Esophagus muscularis mucosa (tissue), 3 donors: ENCODE data around the gene ACOXL.

ENCODE experiments used
- POLR2AphosphoS5 ChIP-seq, 2 donors: sonication (generic); formaldehyde crosslinking; IDR thresholded peaks; one replicate each; pipeline ENCODE4 v1.6.1; 2017; ENCODE audit warnings: antibody characterized with exemption in 2 of 2
- TF ChIP-seq, protein P1 (sequence below), 3 experiments: fragments of 200-600 bp in 2 of 3; fragments of 450-650 bp in 1 of 3; sonication (generic) in 2 of 3; IDR thresholded peaks; one replicate each; pipeline ENCODE4 v1.5.1; 2017 to 2019; ENCODE audit warnings: antibody characterized with exemption in 3 of 3, mild to moderate bottlenecking in 2 of 3, moderate library complexity in 1 of 3

DNA sequence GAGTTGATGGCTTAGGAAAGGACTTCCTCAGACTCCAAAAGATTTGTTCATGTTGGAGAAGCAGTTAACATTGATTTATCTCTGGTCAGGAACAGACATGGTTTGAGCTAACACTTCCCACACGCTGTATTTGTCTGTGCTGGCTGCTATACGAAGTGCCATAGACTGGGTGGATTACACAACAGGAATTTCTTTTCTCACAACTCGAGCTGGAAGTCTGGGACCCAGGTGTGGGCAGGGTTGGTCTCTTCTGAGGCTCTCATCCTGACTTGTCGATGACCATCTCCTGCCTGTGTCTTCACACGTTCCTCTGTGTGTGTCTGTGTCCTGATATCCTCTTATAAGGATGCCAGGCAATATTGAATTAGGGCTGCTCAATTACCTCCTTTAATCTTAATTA, 224.9 kb downstream of the ACOXL start:
- TF ChIP-seq POLR2AphosphoS5 (IDR thresholded peaks at IDR 0.05) = no peak
- TF ChIP-seq, protein P1, sequence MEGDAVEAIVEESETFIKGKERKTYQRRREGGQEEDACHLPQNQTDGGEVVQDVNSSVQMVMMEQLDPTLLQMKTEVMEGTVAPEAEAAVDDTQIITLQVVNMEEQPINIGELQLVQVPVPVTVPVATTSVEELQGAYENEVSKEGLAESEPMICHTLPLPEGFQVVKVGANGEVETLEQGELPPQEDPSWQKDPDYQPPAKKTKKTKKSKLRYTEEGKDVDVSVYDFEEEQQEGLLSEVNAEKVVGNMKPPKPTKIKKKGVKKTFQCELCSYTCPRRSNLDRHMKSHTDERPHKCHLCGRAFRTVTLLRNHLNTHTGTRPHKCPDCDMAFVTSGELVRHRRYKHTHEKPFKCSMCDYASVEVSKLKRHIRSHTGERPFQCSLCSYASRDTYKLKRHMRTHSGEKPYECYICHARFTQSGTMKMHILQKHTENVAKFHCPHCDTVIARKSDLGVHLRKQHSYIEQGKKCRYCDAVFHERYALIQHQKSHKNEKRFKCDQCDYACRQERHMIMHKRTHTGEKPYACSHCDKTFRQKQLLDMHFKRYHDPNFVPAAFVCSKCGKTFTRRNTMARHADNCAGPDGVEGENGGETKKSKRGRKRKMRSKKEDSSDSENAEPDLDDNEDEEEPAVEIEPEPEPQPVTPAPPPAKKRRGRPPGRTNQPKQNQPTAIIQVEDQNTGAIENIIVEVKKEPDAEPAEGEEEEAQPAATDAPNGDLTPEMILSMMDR (IDR thresholded peaks at IDR 0.05) = no peak
